OCI-LY7 (cell line): ENCODE measurements around the gene ARHGAP33.

ENCODE experiments used
- EZH2phosphoT487 ChIP-seq: fragments of 200-600 bp; sonication (generic); IDR thresholded peaks from 2 replicates; pipeline ENCODE4 v1.6.1; 2018; ENCODE audit warnings: low read depth, borderline replicate concordance, mild to moderate bottlenecking, mixed run types, antibody characterized with exemption, low read length, moderate library complexity, mixed read lengths
- TF ChIP-seq, protein P1 (sequence below): fragments of 200-600 bp; sonication (generic); conservative IDR thresholded peaks from 2 replicates; pipeline ENCODE4 v1.5.1; 2014; ENCODE audit warnings: mild to moderate bottlenecking, antibody characterized with exemption, low read length, moderate library complexity, mixed read lengths

DNA sequence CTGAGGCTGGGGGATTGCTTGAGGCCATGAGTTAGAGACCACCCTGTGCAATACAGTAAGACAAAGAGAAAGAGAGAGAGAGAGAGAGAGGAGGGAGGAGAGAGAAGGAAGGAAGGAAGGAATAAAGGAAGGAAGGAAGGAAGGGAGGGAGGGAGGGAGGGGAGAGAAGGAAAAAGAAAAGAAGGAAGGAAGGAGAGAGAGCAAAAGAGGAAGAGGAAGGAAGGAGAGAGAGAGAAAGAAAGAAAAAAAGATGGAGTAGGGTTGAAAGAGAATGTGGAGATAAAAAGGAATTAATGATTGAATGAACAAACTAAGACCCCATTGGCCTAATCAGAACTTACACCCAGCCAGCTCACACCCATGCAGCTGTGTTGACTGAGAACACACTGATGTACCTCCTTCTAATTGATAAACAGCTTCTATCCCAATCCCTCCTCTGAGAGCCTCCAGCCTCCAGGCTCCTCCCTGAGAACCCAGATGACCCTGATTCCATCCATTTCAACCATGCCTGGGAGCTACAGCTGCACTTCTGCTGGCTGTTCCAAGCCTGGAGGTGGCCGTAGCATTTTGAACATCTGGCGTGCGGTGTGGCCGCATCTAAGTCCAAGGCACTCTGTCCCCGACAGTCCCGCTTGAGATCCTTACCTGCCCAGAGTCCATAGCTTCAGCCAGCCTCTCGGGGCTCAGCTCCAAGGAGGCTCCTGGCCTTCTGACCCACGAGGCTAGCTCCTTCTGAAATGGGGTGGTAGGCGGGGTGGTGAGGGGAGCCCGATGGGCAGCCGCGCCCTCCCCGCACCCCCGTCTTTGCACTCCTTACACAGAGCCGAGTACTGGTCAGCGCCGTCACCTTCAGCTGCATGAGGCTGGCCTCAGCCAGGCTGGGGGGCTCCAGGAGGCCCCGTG, 36.2 kb downstream of the ARHGAP33 start:
- TF ChIP-seq, protein P1, sequence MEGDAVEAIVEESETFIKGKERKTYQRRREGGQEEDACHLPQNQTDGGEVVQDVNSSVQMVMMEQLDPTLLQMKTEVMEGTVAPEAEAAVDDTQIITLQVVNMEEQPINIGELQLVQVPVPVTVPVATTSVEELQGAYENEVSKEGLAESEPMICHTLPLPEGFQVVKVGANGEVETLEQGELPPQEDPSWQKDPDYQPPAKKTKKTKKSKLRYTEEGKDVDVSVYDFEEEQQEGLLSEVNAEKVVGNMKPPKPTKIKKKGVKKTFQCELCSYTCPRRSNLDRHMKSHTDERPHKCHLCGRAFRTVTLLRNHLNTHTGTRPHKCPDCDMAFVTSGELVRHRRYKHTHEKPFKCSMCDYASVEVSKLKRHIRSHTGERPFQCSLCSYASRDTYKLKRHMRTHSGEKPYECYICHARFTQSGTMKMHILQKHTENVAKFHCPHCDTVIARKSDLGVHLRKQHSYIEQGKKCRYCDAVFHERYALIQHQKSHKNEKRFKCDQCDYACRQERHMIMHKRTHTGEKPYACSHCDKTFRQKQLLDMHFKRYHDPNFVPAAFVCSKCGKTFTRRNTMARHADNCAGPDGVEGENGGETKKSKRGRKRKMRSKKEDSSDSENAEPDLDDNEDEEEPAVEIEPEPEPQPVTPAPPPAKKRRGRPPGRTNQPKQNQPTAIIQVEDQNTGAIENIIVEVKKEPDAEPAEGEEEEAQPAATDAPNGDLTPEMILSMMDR, result no peak
- TF ChIP-seq EZH2phosphoT487, result no peak
